Peyer's patch (tissue), 4 donors: ENCODE results near the gene GK2.

ENCODE experiments used
- CTCF ChIP-seq, 6 experiments: fragments of 450-650 bp in 4 of 6; fragments of 200-600 bp in 2 of 6; sonication (generic) in 1 of 6; IDR thresholded peaks; one replicate each; pipeline ENCODE4 v1.5.1; 2017 to 2019; ENCODE audit warnings: antibody characterized with exemption in 6 of 6, mild to moderate bottlenecking in 3 of 6, moderate library complexity in 1 of 6
- POLR2A ChIP-seq, 2 donors: fragments of 450-650 bp; IDR thresholded peaks; one replicate each; pipeline ENCODE4 v1.5.1; 2017; ENCODE audit warnings: antibody characterized with exemption in 2 of 2, mild to moderate bottlenecking in 2 of 2, moderate library complexity in 2 of 2

- TF ChIP-seq CTCF (IDR thresholded peaks at IDR 0.05) (no peak), POLR2A (IDR thresholded peaks at IDR 0.05) (no peak)
Measured at GRCh38 chr4:79408063-79408462, at the start of gene GK2.
